SJSA1 (cell line): Measurements from ENCODE around the gene HMG20A. TPM values are rescaled to one million over a fixed set of nuclear protein-coding genes. Genes with fewer than 3 reads are reported as not detected.

ENCODE experiments used
- DNase-seq, 2 experiments: peaks; one replicate each; pipeline ENCODE4 v3.0.0-alpha.2; 2015 to 2020; ENCODE audit warnings: low spot score in 2 of 2, low read depth in 1 of 2
- H3K27ac ChIP-seq: fragments of 250-450 bp; sonication (Bioruptor Pico); 2 replicates; pipeline ENCODE4 v1.5.1; 2020; ENCODE audit warnings: mild to moderate bottlenecking, moderate library complexity
- H3K27me3 ChIP-seq: fragments of 250-450 bp; sonication (Bioruptor Pico); replicated peaks from 2 replicates; pipeline ENCODE4 v1.5.1; 2020; ENCODE audit warnings: mild to moderate bottlenecking, moderate library complexity
- H3K36me3 ChIP-seq: fragments of 250-450 bp; sonication (Bioruptor Pico); 2 replicates; pipeline ENCODE4 v1.5.1; 2020; ENCODE audit warnings: mild to moderate bottlenecking
- H3K4me1 ChIP-seq: fragments of 250-450 bp; sonication (Bioruptor Pico); replicated peaks from 2 replicates; pipeline ENCODE4 v1.6.1; 2021; ENCODE audit warnings: mild to moderate bottlenecking
- H3K4me3 ChIP-seq: fragments of 250-450 bp; sonication (Bioruptor Pico); 2 replicates; pipeline ENCODE4 v1.5.1; 2020; ENCODE audit warnings: mild to moderate bottlenecking
- H3K9me3 ChIP-seq: fragments of 250-450 bp; sonication (Bioruptor Pico); replicated peaks from 2 replicates; pipeline ENCODE4 v1.5.1; 2020; ENCODE audit warnings: mild to moderate bottlenecking
- total RNA-seq: library from RNA; depleted of rRNA; stranded (reverse); fragments of >200 nt; shearing (Covaris generic); gene quantifications from 2 replicates; pipeline ENCODE4 v1.2.3, GENCODE V29; 2014; rRNA removed

Gene HMG20A
- total RNA-seq, 1 experiment from 2014 or later = 30.1 TPM

DNA sequence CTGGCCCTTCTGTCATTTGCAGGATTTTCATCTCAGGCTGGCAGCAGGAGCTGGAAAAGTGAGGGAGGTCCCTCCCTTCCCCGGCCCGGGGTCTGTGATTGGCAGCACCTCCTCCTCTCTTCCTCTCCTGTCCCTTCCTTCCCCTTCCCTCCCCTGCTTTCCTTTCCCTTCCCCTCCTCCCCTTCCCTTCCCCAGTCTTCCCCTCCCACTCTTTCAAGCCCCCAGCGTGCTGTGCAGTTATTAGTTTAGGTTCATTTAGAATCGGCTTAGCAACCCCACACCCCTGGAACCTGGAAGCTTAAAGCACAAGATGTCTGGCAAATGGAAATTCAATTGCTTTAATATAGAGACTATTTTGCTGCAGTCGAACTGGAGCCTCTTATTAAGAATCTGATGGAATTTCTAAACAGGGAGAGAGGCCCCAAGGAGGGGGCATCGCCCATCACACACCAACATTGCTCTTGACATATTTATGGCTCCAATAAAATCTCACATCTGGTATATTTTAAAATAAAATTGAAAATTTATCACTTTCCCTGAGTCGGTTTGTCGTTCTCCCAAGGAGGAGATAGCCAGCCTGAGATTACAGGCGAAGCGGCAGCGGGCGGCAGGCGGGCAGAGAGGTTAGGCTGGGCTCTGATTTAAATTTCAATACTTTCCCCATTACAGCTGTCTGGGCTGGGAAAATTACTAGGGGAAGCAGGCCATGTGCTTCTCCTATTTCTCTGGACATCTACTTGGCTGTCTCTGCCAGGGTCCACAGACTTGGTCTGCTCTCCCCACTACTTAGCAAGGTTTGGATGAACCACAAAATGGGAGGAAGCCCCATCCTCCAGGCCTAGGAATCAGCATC, 113.1 kb downstream of the HMG20A start:
- H3K36me3 ChIP-seq = no peaks in the 10 kb centered on the region
- H3K4me1 ChIP-seq = no peaks in the 10 kb centered on the region
- H3K9me3 ChIP-seq = no peaks in the 10 kb centered on the region
- H3K4me3 ChIP-seq = no peak overlapping the region
- no peak for DNase-seq
- H3K27me3 ChIP-seq = no peaks in the 10 kb centered on the region
- H3K27ac ChIP-seq = no peak overlapping the region

Other genes starting within 250 kb of the HMG20A start
- 26.9 and 57.3 TPM in 2 replicates for gene PEAK1, start 784 bp upstream of the HMG20A start, total RNA-seq
- gene LINGO1, start 212.0 kb downstream of the HMG20A start, total RNA-seq = not detected in 2 replicates